Activated T-cell treated with anti-CD3 and anti-CD28 coated beads for 24 hours (primary cell): ENCODE results near the gene ADCY10.
"Not testable (repeated sequence)": the region's sequence is repeated elsewhere in the genome, so short reads cannot be mapped to it uniquely, and the experiment has no call there.

Experiments used
- DNase-seq: peaks from one replicate; pipeline ENCODE4 v3.0.0-alpha.2; 2020; ENCODE audit warnings: low read depth

Gene ADCY10

DNA sequence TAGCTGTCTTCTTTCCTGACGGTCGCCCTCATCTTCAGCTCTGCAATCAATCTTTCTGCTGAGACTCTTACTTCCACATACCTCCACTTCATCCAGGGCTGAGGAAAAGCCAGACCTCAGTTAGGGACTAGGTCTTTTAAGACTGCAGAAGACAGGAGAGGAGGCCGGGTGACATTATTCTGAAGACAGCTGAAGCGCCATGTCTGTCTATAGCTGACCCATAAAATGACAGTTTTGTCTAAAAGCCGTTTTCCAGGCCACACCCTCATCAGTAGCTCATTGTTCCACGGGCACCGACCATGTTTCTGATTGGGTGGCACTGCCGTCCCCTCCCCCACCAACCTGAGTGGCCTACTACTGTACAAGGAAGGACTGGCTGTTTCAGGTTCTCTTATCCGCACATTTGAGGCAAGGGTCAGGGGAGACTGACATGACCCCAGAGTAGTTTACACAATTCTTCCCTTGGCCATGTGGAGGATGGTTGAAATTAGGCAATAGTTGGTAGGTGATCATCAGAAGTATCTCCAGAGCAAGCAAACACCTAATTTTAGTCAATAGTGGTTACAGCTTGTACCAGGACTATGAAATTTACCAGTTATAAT is at the start of gene ADCY10:
Gene ADCY10, minus strand, starts transcription at position 240 of the 602 bp plus-strand sequence. CDS start 8,994 bp downstream, outside the sequence.
- DNase-seq = no peak

DNA sequence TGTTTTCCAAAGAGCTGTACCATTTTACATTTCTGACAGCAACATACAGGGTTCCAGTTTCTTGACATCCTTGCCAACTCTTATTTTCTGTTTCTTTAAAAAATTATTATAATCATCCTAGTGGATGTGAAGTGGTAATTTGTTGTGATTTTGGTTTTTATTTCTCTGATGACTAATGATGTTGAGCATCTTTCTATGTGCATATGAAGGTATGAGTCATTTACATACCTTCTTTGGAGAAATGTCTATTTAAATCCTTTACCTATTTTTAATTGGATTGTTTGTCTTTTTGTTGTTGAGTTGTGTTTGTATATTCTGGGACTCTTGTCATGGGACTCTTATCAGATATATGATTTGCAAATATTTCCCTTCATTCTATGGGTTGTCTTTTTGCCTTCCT is 43.8 kb upstream of the ADCY10 start:
- DNase-seq = no peak

DNA sequence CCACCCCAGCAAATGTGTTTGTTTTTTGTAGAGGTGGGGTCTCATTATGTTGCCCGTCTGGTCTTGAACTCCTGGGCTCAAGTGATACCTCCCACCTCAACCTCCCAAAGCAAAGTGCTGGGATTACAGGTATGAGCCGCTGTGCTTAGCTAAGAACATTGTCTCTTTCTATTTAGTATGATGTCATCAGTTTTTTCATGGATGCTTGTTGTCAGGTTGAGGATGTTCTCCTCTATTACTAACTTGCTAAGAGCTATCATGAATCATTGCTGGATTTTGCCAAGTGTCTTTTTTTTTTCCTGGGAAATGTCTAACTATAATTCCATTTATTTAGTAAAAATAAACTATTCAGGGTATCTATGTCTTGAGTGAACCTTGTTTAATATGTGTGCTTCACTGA is 42.0 kb upstream of the ADCY10 start:
- DNase-seq = no peak

- DNase-seq = no peak
Measured at GRCh38 chr1:167950569-167950968, 36.6 kb upstream of the ADCY10 start.

DNA sequence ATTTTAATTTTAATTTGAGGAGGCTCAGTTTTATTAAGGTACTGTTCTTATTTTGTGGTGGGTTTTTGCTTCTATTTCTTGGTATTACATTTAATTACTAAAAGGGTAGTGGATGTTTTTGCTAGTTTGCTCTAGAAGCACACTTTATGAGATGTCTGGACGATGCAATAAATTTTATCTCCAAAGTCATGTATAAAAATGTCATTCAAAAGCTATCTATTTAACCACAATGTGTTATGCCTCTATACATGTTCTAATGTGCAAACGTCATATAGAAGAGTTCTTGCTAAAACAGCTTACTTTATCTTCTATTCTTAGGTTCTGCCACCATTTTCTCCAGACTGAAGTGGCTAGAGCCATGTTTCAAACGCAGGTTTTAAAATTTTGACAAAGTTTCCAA is 35.9 kb upstream of the ADCY10 start:
- no peak for DNase-seq

DNA sequence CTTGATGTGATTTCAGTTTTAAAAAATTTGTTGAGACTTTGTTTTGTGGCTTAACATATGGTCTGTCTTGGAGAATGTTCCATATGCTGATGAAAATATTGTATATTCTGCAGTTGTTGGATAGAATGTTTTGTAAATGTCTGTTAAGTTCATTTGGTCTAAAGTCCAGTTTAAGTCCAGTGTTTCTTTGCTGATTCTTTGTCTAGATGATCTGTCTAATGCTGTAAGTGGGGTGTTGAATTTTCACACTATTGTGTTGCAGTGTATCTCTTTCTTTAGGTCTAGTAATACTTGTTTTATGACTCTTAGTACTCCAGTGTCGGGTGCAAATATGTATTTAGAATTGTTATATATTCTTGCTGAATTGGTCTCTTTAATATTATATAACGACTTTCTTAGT is 33.8 kb upstream of the ADCY10 start:
- DNase-seq = no peak

GRCh38 chr1:167943541-167943940 is 29.6 kb upstream of the ADCY10 start:
- DNase-seq = no peak

DNA sequence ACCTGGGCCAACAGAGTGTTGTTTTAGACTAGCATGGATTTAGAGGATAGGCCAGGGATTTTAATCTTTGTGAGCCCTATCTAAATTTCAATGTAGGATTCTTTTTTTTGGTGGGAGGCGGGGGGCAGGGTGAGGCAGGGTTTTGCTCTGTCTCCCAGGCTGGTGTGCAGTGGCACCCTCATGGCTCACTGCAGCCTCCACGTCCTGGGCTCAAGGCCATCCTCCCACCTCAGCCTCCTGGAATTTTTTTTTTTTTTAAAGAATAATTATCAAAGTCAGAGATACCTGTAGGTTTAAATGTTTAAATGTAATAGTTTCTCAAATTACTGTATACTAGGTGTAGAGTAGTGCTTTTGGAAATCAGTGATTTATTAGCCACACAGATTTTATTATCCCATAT is 26.3 kb upstream of the ADCY10 start:
- no peak for DNase-seq

DNA sequence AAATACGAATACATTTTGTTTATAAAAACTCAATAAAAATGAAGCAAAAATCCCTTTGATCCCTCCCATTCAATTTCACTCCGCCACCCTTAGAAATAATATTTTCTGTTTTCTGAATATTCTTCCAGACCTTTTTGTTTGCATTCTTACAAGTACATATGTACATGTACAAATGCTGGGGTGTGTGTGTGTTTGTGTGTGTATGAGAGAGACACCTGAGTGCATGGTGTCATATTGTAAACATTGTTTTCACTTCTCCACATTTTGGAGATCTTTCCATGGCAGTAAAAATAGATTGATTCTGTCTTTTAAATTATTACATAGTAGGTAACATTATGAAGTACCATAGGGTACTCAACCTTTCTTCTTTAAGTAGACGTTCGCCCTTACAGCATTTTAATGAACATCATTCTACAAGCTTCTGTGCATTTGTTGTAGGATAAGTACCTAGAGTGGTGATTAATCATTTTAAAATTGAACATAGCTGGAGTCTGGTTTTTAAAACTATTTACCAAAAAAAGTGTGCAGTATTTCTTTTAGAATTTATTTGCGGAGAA is 24.2 kb upstream of the ADCY10 start:
- no peak for DNase-seq

- DNase-seq = no peak
Measured at GRCh38 chr1:167937709-167938010, 23.7 kb upstream of the ADCY10 start.

GRCh38 chr1:167936930-167937708 is 23.2 kb upstream of the ADCY10 start, which contains the start of gene MPC2:
Gene MPC2 (minus strand): TSS chr1:167937072. CDS start chr1:167935841, 1,231 bp downstream.
- peak; percentile 41 for DNase-seq

DNA sequence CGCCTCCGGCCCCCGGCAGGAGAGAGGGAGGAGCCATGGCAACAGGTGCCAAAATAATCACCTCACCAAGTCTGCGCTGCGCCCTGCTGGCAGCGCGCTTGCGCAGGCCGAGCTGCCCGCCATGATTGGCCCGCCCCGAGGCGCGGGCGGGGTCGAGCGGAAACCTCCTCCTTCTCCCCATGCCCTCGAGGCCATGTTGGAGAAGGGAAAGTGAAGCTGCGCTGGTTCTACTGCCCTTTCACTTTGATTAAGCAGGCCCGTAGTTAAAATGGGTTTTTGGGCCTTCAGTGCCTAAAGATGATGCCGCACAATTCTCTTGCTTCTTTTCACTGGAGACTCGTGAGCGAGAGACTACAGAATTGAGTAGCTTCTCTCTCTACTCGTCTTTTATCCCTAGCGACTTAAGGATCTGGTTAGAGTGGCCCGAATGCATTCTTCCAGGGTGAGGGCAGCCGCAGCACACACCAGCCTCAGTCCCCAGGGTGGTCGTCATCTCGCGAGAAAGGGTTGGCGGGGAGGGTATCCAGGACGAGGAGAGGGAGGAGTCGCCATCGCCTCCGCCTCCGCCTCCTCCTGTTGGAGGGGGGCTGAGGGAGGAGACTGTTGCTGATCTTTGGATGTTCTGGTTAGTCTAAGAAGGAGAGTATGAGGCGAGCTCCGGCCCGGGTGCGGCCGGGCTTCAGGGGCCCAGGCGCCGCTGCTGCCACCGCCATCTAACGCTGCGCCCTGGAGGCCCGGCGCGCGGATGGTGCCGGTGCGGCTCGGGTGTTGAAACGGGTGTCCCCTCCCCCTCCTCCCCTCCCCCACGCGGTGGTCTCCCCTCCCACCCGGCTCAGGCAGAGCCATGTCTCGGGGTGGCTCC is 22.4 kb upstream of the ADCY10 start, which contains the start of gene DCAF6:
Gene DCAF6, plus strand, starts transcription at position 616 of the 862 bp plus-strand sequence. Its CDS starts 229 bp downstream, at position 845.
- DNase-seq = peak; percentile 94

DNA sequence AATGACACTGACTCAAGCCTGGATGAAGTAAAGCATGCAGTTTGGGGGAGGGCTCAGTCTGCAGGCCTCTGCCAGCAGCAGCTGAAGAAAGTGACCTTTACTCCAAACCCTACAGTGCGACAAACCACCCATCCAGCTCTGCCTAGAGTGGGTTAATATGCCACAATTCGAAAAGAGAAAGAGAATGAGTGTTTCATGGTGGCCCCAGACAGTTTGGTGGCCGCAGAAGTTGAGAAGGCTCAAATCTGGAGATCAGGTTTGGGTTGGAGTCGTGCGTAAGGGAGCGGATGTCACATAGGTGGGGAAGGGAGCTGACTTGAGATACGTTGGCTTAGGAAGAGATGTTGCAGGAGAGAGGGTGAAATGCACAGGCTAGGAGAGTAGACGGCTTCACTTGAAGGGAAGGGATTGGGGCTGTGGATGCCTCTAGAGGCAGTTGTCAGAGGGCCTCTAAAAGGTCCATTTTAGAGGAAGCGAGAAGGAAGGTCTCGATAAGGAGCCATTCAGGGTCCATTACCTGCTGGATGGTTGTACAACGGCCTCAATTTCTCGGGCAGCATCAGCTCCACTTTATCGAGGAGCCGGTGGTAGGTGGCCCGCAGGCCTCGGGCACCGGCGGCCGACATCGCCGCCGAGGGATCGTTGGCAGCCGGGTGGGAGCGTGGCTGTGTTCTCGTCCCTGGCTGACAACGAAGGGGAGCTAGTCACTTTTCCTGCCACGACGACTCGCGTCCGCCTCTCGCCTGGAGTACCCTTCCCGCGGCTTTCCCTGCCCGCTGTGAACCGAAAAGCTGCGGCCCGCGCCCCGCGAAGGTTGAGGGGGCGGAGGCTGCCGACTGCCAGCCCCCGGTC is 21.5 kb upstream of the ADCY10 start:
- DNase-seq = peak; percentile 16

GRCh38 chr1:167934426-167935215 is 20.7 kb upstream of the ADCY10 start:
- no peak for DNase-seq

GRCh38 chr1:167933788-167934187 is 19.9 kb upstream of the ADCY10 start:
- DNase-seq = no peak

DNA sequence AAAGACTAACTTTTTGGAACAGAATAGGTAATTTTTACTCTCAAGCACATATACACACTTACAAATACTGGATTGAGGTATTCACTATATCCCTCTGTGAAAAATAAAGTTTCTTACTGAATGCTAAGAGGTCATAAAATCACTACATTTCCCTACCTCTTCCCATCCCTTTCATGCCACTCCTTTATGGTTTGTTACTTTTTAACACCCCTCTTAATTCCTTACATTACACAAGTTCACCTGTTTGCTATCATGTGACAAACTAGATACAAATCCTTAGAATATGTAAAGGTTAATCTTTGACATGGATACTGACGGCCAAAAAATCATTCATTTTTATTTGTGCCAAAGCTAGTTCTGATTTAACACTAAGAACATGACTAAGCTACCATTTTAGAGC is 15.8 kb upstream of the ADCY10 start:
- no peak for DNase-seq

DNA sequence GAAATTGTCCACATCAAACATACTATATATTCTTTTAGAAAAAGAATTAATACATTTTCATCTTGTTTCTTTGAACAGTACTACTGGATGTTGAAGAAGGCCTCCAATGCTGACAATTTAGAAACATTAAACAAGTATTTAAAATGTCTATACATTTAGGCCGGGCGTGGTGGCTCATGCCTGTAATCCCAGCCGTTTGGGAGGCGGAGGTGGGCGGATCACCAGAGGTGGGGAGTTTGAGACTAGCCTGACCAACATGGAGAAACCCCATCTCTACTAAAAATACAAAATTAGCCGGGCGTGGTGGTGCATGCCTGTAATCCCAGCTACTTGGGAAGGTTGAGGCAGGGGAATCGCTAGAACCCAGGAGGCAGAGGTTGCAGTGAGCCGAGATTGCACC is 15.0 kb upstream of the ADCY10 start:
- DNase-seq = not testable (repeated sequence)

GRCh38 chr1:167928457-167928852 is 14.5 kb upstream of the ADCY10 start:
- no peak for DNase-seq

DNA sequence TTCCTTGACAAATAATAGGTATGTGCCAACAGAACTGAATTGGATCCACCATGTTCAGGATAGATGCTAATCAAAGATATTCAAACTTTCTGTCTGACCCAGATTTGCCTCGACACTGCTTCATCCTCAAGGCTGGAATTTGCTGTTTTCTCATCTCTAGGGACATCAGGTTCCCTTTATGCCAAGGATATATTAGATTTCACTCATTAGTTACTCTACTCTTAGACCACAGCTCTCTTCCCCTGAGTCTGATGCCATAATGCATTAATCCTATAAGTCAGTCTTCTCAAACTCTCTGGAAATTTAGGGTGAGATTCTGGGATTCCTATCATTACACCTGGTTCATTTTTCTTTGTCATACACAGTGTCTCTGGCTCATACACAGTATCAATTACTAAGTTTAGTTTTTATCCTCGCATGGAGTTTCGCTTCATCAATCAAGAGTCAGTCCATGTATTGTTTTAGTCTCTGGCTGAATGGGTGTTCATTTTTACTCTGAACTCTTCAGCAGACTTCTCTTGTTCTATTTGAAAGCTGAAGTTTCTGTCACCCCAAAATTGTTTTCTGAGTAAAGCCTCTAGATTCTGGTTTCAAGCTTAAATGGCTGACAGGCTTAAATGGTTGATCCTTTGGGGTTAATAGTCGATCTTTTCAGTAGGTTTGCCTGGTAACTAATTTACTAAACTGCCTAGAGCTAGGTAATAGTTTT is 13.3 kb upstream of the ADCY10 start:
- DNase-seq = no peak

- DNase-seq = no peak
Measured at GRCh38 chr1:167926486-167926997, 12.6 kb upstream of the ADCY10 start.
